AG09309 (cell line): ENCODE data around the gene TMEM74B.

Experiments used
- DNase-seq: peaks from one replicate; pipeline ENCODE4 v3.0.0-alpha.2; 2010; ENCODE audit warnings: low read depth
- H3K4me3 ChIP-seq: 2 replicates; pipeline ENCODE4 v1.5.1; 2011; ENCODE audit warnings: mild to moderate bottlenecking, low read depth, low read length, moderate library complexity; ENCODE audit not compliant: control insufficient read depth
- CTCF ChIP-seq: IDR thresholded peaks from 2 replicates; pipeline ENCODE4 v1.5.1; 2011; ENCODE audit warnings: mild to moderate bottlenecking, low read depth, low read length, inconsistent platforms; ENCODE audit not compliant: insufficient read depth, control insufficient read depth; ENCODE audit errors: missing control alignments

Gene TMEM74B

DNA sequence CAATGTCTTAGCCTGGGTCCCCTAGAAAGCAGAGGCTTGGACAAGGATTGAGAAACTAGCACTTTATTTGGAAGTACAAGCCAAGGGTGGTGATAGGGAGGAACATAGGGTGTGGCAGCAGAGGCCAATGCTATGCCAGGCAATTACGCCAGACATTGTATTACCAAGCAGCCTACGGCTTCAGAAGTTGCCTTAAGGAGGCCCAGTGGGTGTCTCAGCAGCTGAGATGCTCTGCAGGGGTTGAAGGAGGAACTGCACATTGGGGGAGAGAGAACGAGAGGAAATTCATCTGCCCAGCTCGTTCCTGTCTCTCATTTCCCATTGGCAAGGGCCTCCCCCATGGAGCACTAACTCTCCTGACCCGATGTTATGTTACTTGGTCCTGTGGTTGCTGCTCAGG lies 19.3 kb upstream of the TMEM74B start:
- H3K4me3 ChIP-seq = no peak overlapping the region
- no peak for TF ChIP-seq CTCF
- DNase-seq = no peak

DNA sequence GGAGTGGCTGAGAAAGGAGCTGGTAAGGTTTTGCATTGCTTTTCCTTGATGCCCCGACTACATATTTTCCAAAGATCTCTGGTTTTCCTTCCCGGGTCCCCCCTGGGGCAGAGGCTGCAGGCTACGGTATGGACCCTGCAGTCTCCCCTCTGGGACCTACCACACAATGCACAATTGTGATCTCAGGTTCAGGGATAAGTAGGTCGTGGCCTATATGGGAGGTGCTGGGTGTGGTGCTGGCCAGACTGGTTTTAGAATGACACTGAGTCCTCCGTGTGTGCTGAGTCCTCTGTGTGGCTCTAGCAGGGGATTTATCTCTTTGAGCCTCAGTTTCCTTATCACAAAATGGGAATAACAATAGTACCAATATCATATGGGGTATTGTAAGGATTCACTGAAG lies 18.8 kb upstream of the TMEM74B start:
- DNase-seq = no peak
- TF ChIP-seq CTCF = no peak
- no peak overlapping the region for H3K4me3 ChIP-seq

GRCh38 chr20:1202762-1203504 lies 18.2 kb upstream of the TMEM74B start, which contains the start of gene C20orf202:
C20orf202 (plus strand) TSS chr20:1203454; CDS start chr20:1203586, 132 bp downstream.
- TF ChIP-seq CTCF = no peak
- H3K4me3 ChIP-seq = no peak within 1 kb of the TSS
- no peak for DNase-seq

GRCh38 chr20:1199964-1200363 lies 15.2 kb upstream of the TMEM74B start:
- no peak for DNase-seq
- TF ChIP-seq CTCF = no peak
- H3K4me3 ChIP-seq = no peak overlapping the region

DNA sequence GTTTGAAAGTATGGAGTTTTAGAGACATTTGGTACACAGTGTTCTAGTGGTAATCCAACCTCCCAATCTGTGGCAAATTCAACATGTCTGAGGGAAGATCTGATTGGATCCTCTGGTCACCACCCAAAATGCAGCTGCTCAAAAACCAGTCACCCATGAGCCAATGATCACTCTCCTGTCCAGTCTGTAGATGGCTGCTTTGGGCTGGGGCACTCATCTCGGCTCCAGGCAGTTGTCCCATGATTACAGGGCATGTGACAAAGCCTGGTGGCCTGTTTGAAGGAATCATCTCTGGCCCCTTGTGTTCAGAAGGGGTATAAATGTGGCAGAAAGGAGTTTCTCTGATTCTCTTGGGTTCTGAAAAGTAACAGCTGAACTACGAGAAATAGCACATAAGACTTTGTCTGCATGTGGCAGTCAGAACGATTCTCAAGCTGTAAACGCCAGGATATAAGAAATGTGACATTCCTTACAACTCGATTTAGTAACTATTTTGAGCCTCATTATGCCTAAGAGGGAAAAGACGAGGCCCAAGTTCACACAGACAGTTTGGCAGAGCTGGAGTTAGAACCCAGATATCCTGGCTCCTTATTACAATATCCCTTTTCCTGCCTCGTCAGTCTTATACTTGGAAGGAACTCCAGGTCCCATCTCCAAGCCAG lies 14.6 kb upstream of the TMEM74B start:
- TF ChIP-seq CTCF = no peak
- no peak overlapping the region for H3K4me3 ChIP-seq
- no peak for DNase-seq

DNA sequence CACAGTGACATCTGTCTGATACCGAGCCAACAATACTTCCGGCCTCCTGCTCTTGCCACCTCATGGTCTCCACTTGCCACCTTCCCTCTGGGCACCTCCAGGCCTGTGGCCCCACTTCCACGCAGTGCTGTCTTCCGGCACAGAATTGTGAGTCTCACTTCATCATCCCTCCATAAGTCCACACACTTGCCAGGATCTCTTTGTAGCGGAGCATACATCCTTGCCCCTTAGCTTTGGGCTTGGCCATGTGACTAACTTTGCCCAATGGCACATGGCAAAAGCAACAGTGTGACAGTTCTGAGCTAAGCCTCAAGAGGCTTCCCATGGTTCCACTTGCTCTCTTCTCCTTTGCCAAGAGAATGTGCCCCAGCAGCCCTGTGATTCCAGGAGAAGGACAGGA lies 14.0 kb upstream of the TMEM74B start:
- DNase-seq = no peak
- no peak overlapping the region for H3K4me3 ChIP-seq
- TF ChIP-seq CTCF = no peak

DNA sequence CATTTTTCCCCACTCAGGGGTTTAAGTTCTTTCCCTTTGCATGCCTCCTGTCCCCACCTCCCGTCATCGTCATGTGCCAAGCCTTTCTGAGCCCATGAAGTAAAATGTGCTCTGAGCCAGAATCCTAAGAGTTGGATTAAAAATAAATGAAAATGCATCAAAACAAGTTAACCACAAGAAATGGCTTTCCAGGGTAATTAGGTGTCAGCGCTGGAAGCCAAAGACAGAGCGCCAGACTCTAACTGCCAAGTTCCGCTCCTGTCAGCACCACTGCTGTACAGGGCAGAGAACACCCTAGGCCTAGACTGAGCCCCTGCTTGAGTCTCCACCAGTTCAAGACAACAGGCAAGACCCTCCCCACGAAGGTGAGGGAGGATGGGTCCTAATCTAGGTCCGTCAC lies 13.0 kb upstream of the TMEM74B start:
- TF ChIP-seq CTCF = no peak
- no peak overlapping the region for H3K4me3 ChIP-seq
- DNase-seq = no peak
